HG03432 (cell line): ENCODE measurements around the gene PCDH1.
"Not testable (repeated sequence)": the region's sequence is repeated elsewhere in the genome, so short reads cannot be mapped to it uniquely, and the experiment has no call there.

Experiments used
- ATAC-seq: cut with Tn5 transposase; IDR thresholded peaks from one replicate; pipeline ENCODE4 v1.9.1; 2021; ENCODE audit warnings: mild to moderate bottlenecking, moderate library complexity; ENCODE audit not compliant: unreplicated experiment

Gene PCDH1

DNA sequence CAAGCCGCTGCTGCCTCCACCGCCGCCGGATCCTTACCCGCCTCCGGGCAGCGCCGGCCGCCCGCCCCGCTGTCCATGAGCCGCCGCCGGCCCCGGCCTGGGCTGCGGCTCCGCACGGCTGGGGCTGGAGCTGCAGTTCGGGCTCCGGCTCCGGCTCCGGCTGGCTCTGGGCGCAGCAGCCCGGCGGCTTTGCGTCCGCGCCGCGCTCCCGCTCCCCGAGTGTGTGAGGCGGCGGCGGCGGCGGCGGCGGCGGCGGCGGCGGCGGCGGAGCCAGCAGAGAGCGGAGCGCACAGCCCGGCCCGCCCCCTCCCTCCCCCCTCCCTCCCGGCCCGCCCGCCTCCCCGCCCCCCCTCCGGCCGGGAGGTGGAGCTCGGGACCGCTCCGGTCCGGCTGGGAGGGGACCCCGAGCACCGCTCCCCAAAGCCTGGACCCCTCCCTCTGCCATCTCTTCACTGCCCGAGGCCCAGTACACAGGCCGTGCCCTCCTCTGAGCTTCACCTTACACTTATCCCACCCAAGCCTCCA is at the start of gene PCDH1:
Gene PCDH1, minus strand, starts transcription at position 225 of the 525 bp plus-strand sequence. Its CDS starts 148 bp downstream, at position 77.
- ATAC-seq: no peak

- no peak for ATAC-seq
Observed at GRCh38 chr5:141926434-141926833, 48.2 kb upstream of the PCDH1 start.

GRCh38 chr5:141923448-141924313 is 45.5 kb upstream of the PCDH1 start, which contains the start of gene DELE1:
DELE1 (plus strand) TSS chr5:141923871; CDS start chr5:141923942, 71 bp downstream.
- ATAC-seq: peak; percentile 98

DNA sequence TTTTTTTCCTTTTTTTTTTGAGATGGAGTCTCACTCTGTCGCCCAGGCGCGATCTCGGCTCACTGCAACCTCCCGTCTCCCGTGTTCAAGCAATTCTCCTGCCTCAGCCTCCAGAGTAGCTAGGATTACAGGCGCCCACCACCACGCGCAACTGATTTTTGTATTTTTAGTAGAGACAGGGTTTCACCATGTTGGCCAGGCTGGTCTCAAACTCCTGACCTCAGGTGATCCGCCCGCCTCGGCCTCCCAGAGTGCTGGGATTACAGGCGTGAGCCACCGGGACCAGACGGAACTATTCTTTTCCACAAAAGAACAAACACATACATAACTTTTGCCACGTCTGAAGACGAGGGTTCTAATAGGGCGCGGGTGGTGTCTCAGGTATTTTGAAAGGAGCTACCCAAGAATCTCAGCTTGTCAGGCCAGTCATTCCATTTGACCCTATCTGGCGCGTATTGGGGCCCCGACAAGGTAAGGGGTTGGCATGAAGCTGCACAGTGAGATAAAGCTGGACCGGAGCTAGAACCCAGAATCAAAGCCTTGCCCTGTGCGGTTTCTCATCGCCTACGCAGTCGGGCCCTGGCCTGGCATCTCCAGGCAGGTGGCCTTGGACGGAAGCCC is 44.7 kb upstream of the PCDH1 start:
- ATAC-seq: not testable (repeated sequence)

GRCh38 chr5:141920771-141921170 is 42.6 kb upstream of the PCDH1 start:
- ATAC-seq: no peak

DNA sequence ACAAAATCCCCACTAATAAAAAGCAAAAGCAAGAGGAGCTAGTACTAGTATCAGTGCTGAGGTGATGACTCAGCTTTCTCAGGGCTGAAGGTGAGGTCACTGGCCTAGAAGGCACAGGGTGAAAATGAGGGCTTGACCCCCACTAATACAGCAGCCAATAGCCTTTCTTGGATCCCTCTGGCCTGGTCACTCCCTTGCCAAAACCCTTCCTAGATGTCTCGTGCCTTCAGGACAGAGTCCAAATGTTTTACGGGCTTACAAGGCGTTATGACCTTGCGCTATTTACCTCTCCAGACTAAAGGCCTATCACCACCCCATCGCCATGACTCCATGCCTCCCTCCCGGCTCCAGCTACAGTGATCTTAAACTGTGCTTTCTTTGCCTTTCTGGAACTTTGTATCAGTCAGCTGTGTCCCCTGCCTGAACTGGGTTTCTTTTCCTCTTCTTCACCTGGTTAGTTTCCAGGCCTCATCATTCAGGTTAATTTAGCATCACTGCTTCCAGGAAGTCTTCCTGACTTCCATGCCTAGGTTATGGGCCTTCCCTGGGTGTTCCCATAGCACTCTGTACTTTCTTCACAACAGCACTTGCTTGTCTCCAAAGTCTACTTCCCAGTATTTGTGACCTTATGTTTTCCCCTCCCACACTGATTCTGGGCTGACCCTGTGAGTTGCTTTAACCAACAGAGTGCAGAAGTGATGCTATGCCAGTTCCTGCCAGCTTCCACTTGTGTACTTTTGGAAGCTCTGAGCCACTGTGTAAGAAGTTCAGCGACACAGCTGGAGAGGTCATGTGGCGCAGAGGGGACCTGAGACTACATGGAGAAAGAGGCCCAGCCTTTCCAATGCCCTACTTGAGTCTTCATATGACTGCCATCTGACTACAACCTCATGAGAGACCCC is 41.3 kb upstream of the PCDH1 start:
- no peak for ATAC-seq

DNA sequence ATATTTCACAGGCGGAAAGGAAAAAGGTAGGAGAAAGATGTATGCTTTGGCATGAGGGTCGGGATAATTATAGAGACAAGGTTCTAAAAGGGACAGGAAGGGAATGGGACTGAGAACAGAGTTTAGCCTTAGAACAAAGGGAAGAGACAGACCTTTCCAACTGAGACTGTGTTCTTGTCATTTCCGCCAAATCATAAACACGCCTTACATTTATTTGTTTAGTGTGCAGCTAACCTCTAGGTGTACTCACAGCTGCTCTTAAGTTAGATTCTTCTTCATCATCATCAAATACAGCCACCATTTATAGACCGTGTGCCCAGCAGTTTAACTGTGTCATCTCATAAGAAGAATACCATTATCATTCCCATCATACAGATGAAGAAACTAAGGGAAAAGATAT is 39.5 kb upstream of the PCDH1 start:
- ATAC-seq: no peak

DNA sequence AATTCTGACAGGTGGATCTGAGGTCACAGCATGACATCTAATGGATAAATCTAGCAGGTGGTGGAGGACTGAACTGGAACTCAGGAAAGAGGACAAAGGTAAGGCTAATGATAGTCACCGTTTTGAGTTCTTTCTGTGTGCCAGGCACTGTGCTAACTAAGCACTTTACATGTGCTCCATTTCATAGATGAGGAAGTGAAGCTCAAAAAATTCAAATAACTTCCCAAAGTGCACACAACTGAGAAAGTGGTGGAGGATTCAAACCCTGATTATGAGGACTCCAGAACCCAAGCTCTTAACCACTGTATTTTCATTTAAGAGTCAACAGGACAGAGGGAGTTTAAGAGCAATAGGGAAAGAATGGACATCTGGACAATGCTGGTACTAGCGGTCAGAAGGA is 38.3 kb upstream of the PCDH1 start:
- no peak for ATAC-seq

GRCh38 chr5:141915881-141916336 is 37.7 kb upstream of the PCDH1 start:
- no peak for ATAC-seq

GRCh38 chr5:141914797-141915196 is 36.6 kb upstream of the PCDH1 start:
- ATAC-seq: no peak

- peak; percentile 75 for ATAC-seq
Observed at GRCh38 chr5:141914199-141914743, 36.1 kb upstream of the PCDH1 start.

DNA sequence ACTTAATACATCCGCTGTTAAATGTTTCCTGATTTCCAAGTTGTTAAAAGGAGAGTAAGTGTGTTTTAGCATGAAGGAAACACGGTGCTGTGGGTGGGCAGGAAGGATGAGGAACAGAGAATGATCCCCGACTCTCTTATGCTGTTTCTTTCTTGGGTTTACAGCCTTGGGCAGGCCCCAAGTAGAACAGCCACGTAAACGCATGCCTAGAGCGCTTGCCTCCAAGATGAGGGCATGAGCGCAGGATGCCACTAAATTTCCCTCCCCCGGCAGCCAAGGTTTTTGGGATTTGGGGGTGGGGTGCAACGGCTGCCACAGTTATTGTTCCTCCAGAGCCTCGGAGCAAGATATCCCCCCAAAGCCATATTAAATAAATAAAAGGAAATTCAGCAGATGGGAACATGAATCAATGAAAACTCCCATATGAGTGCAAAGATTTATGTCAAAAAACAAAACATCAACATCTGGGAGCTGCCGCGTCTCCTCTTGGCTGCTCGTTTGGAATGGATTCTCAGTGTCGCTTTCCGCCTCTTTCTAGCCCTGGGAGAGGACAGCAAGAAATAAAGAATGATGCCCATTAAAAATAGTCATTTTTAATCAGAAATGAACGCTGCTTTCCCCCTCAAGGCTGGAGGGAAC is 35.5 kb upstream of the PCDH1 start:
- no peak for ATAC-seq

DNA sequence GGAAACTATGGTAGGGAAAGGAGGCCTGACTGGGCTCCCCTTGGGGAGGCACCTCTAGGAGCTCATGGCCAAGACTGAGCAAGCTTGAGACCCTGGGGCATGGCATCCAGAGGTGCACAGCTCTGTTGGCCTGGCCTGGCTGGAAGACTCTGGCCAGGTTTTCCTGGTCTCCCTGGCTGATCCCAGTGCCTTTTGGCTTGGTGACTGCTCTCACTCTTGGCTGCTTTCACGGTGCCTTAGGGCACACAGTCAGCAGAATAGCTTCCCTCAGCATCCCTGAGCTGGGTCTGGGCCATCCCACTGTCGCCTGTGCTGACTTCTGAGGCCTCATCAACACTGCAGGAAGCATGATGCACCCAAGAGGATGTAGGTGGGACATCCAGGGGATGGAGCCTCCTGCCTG is 32.1 kb upstream of the PCDH1 start:
- no peak for ATAC-seq

DNA sequence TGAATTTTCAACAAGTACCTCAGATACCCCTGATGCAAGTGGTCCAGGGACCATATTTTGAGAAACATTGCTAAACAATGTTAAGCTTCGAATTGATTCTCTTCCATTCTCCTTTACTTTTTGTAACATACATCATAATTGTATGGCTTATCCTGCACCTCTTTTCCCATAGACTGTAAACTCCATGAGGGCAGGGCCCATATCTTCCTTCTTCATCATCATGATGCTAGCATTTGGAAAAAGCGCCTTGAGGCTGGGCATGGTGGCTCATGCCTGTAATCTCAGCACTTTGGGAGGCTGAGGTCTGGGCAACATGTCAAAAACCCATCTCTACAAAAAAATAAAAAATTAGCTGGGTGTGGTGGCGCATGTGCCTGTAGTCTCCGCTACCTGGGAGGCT is 31.0 kb upstream of the PCDH1 start:
- no peak for ATAC-seq

GRCh38 chr5:141908796-141909195 is 30.6 kb upstream of the PCDH1 start:
- ATAC-seq: no peak

- no peak for ATAC-seq
Observed at GRCh38 chr5:141906972-141907371, 28.8 kb upstream of the PCDH1 start.

- no peak for ATAC-seq
Observed at GRCh38 chr5:141906517-141906916, 28.3 kb upstream of the PCDH1 start.

GRCh38 chr5:141904551-141904950 is 26.3 kb upstream of the PCDH1 start:
- ATAC-seq: no peak

DNA sequence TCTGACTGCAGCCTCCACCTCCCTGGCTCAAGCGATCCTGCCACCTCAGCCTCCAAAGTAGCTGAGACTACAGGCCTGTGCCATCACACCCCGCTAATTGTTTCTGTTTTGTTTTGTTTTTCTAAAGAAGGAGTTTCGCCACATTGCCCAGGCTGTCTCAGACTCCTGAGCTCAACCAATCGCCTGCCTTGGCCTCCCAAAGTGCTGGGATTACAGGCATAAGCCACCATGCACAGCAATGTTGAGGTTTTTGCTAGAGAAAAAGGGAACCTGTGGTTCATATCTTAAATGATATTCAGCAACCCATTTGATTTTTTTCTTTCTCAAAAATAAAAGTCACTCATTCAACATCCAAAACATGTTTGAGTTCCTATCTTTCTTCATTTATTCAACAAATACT is 25.1 kb upstream of the PCDH1 start:
- no peak for ATAC-seq
